DMS114 treated with DMSO at 0.1 percent for 48 hours (cell line): ENCODE results near the gene KCNG2.

Source experiments
- DNase-seq: peaks from one replicate; lab custom pipeline; 2025; ENCODE audit not compliant: unreplicated experiment; lab: John Stamatoyannopoulos, UW

KCNG2 gene

DNA sequence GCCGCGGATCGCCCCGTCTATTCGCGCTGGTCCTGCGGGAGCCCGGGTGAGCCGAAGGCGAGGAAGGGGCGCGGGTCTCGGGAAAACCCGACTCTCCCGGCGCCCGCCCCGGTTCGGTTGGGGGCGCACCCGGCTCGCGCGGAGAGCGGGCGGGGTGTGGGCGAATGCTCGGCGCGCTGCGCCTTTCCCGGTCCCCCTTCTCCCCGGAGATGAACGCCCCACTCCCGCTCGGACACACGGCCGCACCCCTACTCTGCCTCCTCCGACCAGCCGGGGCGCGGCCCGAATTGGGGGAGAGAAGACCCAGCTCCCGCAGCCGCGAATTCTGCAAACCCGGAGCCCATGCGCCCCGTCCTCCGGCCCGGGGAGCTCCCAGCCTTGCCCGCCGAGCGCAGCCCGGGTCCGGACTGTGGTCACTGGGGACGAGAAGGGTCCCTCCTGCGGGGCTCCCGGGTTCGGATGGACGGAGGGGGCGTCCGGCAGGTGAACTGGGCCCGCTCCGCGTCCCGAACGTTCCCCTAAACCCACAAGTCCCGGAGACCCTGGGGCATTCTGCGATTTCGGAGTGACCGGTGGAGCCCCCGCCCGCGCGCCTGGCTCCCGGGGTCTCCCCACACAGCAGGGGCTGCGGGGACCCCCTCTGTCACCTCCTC lies 734 bp downstream of the KCNG2 start:
- no peak for DNase-seq

DNA sequence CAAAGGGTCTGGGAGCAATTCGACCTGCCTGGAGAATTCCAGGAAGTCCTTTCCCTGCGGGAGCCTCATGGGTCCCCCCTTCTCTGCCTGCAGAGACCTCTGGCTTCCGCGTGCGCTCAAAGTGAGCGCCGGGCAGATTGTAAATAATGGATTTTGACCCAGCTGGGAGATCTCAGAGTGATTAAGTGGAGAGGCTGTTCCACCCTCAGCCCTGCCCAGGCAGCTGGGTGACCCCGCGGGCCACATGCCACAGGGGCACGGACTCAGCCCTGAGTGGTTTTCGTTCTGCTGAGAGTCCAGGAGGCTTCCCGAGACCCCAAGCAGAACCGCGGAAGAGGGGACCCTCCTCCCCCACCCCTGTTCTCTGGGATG lies 1.2 kb downstream of the KCNG2 start:
- no peak for DNase-seq

GRCh38 chr18:79799619-79800370 lies 2.1 kb downstream of the KCNG2 start:
- DNase-seq, result no peak

- no peak for DNase-seq
These were observed 2.8 kb downstream of the KCNG2 start for GRCh38 chr18:79800371-79801180.

DNA sequence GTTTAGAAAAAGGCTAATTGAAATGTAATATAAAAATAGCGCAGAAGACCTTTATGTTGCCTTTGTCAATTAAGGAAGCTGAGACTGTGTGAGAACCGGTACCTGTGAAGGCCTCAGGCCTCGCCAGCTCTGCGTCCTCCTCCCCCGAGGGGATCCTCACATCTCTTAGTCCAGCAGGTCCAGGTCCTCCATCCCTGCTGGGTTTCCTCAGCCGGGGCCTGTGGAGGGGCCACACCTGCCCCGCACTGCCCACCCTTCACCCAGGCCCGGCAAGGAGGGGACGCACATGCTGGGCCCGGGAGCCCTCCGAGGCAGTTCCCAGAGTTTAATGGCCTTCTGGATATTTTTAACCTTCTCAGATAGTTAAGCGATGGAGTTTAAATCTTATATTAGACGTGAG lies 3.5 kb downstream of the KCNG2 start:
- no peak for DNase-seq

DNA sequence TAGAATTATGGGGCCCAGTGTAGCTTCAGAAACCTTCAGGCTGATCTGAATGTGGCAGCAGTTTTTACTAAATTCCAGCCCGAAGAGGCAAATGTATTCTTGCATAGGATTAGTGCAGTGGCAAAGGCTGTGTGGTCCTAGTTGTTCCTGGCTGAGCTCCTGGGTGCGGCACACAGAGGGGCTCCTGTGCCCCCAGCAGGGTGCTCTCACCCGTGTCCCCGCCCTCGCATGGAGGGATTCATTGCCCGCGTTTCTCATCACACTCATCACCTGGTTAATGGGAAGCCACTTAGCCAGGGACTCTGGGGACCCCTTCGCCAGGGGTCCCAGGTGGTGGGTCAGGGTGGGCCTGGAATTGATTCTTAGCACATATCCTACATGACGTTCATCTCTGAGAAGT lies 3.9 kb downstream of the KCNG2 start:
- DNase-seq, result no peak

DNA sequence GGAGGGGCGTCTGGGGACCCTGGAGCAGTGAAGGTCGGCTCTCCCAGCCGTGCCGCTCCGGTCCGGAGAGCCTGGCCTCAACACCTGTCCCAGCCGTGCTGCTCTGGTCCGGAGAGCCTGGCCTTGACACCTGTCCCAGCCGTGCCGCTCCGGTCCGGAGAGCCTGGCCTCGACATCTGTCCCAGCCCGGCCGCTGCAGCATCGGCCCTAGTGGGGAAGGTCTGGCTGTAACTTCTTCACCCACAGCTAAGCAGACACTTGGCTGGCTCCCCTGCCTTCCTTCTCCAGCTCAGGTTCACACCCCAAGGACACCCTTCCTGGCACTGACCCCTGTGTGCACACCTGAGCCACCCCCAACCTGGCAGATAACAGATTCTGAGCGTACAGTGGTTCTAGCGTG lies 4.6 kb downstream of the KCNG2 start:
- no peak for DNase-seq

DNA sequence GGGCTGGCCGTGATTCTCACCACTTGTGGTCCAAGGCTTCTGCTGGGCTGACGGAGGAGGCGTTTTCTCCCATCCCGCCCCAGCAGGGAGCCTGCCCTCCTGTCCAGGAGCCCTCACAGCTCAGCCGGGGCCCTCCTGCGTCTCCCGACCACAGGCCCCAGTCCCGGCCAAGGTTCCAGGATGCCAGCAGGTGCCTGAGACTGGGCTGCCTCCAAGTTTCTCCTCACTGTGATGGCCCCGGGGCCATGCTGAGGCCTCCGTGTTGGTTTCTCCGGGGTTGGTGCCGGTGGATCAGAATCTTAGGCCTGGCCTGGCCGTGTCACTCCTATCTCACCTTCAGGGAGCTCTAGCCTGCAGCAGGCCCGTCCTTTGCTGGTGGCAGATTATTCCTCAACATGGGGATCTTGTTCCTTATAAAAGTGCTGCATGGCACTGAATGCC lies 5.9 kb downstream of the KCNG2 start:
- no peak for DNase-seq

DNA sequence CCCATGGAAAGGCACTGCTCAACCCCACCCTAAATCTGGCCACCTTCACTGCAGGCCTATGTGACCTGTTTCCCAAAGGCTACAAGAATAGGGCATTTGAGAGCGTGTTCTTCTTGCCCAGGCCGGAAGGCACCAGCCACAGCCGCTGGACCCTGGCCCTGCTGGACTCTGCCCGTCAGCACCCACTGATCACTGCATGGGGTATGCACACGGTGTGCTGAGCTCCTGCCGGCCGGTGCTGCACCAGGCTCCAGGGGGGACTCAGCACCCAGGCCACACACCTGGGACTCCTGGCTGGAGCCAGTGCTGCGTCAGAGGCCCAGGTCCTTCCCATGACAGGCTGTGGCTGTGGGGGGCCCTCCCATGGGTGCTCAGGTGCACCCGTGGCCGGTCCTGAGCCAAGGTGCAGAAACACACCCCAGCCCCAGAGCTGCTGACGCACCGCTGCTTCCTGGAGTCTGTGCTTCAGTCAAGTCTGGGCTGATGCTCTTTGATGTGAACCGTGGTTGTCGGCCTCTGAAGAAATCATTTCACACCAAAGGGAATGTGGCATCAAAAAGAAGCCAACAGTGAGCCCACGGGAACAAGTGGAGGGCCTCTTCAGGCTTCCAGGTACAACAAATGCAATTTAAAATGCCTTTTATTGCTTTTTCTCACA lies 6.5 kb downstream of the KCNG2 start:
- no peak for DNase-seq

GRCh38 chr18:79805211-79805887 lies 7.6 kb downstream of the KCNG2 start:
- DNase-seq, result no peak

GRCh38 chr18:79805926-79806487 lies 8.3 kb downstream of the KCNG2 start:
- DNase-seq, result no peak

DNA sequence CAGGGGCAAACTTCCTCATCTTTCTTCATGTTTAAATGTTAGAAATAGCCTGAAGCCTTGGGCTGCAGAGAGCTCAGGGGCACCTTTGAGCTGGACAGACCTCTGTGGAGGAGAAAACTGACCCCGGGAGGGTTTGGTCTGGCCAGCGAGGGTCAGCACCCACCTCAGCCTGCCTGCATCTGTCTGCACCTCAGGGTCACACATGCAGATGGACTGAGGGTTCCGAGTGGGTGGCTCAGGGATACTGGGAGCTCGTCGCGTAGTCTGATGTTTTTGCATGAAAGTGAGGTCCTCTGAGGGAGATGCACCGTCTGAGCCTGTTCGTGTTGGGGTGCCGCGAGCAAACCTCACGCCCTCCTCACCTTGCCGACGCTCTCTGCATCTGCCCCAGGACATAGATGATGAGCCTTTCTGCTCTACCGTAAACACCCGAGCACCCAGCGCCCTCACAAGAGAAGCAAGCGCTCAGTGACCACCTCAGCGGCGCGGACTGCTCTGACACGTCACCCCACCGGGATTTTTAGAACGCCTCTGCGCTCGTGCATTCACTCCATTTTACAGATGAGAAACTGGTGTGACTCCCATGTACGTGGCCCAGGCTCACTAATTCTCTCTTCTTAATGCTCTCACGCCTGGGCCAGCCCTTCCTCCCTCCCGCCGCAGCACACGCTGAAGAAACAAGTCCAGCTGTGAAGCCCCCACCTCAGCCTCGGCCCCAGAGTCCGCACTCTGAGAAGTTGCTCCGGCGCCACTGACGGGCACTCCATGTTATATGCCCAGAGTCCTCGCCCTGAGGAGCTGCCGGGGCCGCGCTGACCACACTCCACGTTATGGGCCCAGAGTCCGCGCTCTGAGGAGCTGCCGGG lies 9.5 kb downstream of the KCNG2 start:
- no peak for DNase-seq

DNA sequence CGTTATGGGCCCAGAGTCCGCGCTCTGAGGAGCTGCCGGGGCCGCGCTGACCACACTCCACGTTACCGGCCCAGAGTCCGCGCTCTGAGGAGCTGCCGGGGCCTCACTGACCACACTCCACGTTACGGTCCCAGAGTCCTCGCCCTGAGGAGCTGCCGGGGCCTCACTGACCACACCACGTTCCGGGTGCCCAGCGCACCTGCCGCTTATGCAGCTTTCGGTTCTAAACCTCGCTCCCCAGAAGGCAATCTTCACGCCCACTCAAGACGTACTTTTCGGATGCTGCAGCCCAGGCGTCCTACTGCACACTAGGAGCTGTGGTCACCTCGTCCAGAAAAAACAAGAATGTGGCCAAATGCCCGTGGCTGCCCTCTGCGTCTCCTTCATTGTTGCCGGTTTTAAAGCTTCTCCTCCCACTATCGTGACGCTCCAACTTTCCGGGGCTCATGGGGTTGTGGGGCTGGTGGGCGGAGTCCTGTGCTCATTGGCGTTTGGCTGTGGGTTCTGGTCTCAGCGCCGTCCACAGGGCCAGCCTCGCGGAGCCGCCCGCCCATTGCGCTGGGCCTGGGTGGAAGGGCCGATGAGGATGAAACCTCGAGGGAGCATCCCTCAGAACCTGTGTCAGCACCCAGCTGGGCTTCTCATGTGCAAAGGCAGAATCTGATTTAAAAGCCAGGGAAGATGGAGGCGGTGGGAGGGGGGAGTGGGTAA lies 11.9 kb downstream of the KCNG2 start:
- DNase-seq, result no peak

- no peak for DNase-seq
These were observed 14.3 kb downstream of the KCNG2 start for GRCh38 chr18:79812052-79812451.

DNA sequence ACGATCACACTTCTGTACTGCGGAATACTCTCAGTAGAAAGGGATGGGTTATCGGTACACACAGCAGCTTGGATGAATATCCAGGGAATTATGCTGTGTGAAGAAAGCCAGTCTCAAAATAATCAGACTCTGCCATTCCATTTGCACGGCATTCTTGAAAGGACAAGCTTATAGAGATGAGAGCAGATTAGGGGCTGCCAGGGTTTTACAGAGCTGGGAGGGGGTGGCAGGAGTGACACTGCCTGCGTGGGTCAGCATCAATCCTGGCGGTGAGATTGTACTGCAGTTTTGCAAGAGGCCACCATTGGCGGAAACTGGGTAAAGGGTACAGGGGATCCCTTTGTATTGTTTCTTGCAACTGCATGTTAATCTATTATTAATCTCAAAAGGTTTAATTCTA lies 16.6 kb downstream of the KCNG2 start:
- no peak for DNase-seq

- DNase-seq, result no peak
These were observed 17.9 kb downstream of the KCNG2 start for GRCh38 chr18:79815657-79816056.

- DNase-seq, result no peak
These were observed 18.4 kb downstream of the KCNG2 start for GRCh38 chr18:79816092-79816491.

DNA sequence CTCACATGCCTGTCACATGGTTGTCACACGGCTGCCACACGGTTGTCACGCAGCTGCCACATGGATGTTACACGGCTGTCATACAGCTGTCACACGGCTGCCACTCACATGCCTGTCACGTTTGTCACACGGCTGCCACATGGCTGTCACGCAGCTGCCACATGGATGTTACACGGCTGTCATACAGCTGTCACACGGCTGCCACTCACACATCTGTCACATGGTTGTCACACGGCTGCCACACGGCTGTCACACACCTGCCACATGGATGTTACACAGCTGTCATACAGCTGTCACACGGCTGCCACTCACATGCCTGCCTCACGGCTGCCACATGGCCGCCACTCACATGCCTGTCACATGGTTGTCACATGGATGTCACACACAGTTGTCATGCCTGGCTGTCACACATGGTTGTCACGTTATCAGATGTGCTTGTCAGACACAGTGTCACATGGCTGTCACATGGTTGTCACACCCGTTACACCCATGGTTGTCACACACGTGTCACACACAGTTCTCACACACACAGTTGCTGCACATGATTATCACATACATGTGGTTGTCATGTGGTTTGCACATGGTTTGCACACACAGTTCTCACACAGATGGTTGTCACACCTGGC lies 19.4 kb downstream of the KCNG2 start:
- no peak for DNase-seq

GRCh38 chr18:79817607-79817998 lies 19.9 kb downstream of the KCNG2 start:
- no peak for DNase-seq
